Measurements from ENCODE around the gene CSF1R. TPM values are rescaled to one million over a fixed set of nuclear protein-coding genes. Genes with fewer than 3 reads are reported as not detected.

CSF1R gene
- total and polyA plus RNA-seq, 4 donors: 5.4 to 46.2 (median 22.1) TPM

DNA sequence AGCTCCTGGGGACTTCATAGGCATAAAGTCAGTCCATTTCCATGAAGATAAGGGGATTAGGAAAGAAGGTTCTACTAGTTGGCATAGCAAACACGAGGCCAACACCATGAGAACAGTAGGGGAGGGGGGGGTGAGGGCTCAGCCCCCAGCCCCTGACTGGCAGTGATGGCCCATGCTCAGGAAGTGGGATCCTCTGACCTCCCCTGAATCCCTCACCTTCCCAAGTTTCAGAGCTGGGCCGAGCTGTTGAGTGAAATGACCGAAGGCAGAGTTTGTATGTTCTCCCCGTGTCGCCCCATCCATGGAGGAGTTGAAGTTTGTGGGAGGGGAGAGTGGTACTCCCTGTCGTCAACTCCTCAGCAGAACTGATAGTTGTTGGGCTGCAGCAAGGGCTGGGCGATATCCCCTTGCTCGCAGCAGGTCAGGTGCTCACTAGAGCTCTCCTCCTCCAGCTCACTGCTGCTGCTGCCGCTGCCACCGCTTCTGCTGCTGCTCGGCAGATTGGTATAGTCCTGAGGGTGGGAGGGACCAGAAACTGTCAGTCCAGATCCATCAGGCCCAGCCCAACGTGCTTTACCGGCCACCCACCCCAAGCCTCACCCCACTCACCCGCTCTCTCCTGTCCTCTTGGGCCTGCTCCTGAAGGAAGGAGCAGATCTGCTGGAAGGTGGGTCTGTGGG lies 32.5 kb downstream of the CSF1R start:
- no peak overlapping the region for H3K9ac ChIP-seq (ENCODE audit: low read depth in 1 of 2, low read length in 2 of 2)
- H3K36me3 ChIP-seq (ENCODE audit: control insufficient read depth in 4 of 4, insufficient read depth in 3 of 4, low read depth in 1 of 4, low read length in 3 of 4): peaks cover 18 to 61% (median 44%) of the 10 kb centered on the region in 4 donors
- no peak overlapping the region for H3K4me3 ChIP-seq (ENCODE audit: low read depth in 1 of 3, low read length in 3 of 3)
- 95% methylated on average over 14 of the region's 14 CpGs for WGBS
- no peaks in the 10 kb centered on the region for H3K27me3 ChIP-seq (ENCODE audit: control insufficient read depth in 4 of 4, insufficient read depth in 4 of 4, low read length in 3 of 4)
- H3K4me1 ChIP-seq (ENCODE audit: control insufficient read depth in 4 of 4, insufficient read depth in 4 of 4, low read length in 3 of 4): no peaks in the 10 kb centered on the region
- DNase-seq (ENCODE audit: low spot score): no peak
- H3K27ac ChIP-seq (ENCODE audit: low read depth in 1 of 2, low read length in 2 of 2): no peak overlapping the region
- H3K9me3 ChIP-seq (ENCODE audit: control insufficient read depth in 4 of 4, low read length in 3 of 4): no peaks in the 10 kb centered on the region
- TF ChIP-seq NR2F2 (IDR thresholded peaks at IDR 0.05) (no peak), HNF4A (conservative IDR thresholded peaks at IDR 0.05) (no peak), FOXA1 (IDR thresholded peaks at IDR 0.05) (no peak), HNF4G (IDR thresholded peaks at IDR 0.05) (no peak), SP1 (IDR thresholded peaks at IDR 0.05) (no peak), RXRA (IDR thresholded peaks at IDR 0.05) (no peak), GABPA (IDR thresholded peaks at IDR 0.05 in 1 of 2, conservative IDR thresholded peaks at IDR 0.05 in 1 of 2) (no peak), YY1 (IDR thresholded peaks at IDR 0.05) (no peak), TAF1 (conservative IDR thresholded peaks at IDR 0.05) (no peak), FOXA2 (IDR thresholded peaks at IDR 0.05) (no peak), JUND (IDR thresholded peaks at IDR 0.05) (no peak), RAD21 (IDR thresholded peaks at IDR 0.05) (no peak), EGR1 (IDR thresholded peaks at IDR 0.05; ENCODE audit: low read depth in 2 of 2) (no peak)
- TF ChIP-seq, protein P1, sequence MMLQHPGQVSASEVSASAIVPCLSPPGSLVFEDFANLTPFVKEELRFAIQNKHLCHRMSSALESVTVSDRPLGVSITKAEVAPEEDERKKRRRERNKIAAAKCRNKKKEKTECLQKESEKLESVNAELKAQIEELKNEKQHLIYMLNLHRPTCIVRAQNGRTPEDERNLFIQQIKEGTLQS (IDR thresholded peaks at IDR 0.05): no peak
- TF ChIP-seq, protein P2, sequence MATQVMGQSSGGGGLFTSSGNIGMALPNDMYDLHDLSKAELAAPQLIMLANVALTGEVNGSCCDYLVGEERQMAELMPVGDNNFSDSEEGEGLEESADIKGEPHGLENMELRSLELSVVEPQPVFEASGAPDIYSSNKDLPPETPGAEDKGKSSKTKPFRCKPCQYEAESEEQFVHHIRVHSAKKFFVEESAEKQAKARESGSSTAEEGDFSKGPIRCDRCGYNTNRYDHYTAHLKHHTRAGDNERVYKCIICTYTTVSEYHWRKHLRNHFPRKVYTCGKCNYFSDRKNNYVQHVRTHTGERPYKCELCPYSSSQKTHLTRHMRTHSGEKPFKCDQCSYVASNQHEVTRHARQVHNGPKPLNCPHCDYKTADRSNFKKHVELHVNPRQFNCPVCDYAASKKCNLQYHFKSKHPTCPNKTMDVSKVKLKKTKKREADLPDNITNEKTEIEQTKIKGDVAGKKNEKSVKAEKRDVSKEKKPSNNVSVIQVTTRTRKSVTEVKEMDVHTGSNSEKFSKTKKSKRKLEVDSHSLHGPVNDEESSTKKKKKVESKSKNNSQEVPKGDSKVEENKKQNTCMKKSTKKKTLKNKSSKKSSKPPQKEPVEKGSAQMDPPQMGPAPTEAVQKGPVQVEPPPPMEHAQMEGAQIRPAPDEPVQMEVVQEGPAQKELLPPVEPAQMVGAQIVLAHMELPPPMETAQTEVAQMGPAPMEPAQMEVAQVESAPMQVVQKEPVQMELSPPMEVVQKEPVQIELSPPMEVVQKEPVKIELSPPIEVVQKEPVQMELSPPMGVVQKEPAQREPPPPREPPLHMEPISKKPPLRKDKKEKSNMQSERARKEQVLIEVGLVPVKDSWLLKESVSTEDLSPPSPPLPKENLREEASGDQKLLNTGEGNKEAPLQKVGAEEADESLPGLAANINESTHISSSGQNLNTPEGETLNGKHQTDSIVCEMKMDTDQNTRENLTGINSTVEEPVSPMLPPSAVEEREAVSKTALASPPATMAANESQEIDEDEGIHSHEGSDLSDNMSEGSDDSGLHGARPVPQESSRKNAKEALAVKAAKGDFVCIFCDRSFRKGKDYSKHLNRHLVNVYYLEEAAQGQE (IDR thresholded peaks at IDR 0.05): no peak
- TF ChIP-seq, protein P3, sequence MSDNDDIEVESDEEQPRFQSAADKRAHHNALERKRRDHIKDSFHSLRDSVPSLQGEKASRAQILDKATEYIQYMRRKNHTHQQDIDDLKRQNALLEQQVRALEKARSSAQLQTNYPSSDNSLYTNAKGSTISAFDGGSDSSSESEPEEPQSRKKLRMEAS (IDR thresholded peaks at IDR 0.05): no peak
- TF ChIP-seq, protein P4, sequence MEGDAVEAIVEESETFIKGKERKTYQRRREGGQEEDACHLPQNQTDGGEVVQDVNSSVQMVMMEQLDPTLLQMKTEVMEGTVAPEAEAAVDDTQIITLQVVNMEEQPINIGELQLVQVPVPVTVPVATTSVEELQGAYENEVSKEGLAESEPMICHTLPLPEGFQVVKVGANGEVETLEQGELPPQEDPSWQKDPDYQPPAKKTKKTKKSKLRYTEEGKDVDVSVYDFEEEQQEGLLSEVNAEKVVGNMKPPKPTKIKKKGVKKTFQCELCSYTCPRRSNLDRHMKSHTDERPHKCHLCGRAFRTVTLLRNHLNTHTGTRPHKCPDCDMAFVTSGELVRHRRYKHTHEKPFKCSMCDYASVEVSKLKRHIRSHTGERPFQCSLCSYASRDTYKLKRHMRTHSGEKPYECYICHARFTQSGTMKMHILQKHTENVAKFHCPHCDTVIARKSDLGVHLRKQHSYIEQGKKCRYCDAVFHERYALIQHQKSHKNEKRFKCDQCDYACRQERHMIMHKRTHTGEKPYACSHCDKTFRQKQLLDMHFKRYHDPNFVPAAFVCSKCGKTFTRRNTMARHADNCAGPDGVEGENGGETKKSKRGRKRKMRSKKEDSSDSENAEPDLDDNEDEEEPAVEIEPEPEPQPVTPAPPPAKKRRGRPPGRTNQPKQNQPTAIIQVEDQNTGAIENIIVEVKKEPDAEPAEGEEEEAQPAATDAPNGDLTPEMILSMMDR (IDR thresholded peaks at IDR 0.05; ENCODE audit: low read depth, low read length, missing input control): no peak
- TF ChIP-seq, protein P5, sequence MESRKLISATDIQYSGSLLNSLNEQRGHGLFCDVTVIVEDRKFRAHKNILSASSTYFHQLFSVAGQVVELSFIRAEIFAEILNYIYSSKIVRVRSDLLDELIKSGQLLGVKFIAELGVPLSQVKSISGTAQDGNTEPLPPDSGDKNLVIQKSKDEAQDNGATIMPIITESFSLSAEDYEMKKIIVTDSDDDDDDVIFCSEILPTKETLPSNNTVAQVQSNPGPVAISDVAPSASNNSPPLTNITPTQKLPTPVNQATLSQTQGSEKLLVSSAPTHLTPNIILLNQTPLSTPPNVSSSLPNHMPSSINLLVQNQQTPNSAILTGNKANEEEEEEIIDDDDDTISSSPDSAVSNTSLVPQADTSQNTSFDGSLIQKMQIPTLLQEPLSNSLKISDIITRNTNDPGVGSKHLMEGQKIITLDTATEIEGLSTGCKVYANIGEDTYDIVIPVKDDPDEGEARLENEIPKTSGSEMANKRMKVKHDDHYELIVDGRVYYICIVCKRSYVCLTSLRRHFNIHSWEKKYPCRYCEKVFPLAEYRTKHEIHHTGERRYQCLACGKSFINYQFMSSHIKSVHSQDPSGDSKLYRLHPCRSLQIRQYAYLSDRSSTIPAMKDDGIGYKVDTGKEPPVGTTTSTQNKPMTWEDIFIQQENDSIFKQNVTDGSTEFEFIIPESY (IDR thresholded peaks at IDR 0.05): no peak
